GM19240 (cell line): ENCODE measurements around the gene TNFAIP6.
"Not testable (repeated sequence)": the region's sequence is repeated elsewhere in the genome, so short reads cannot be mapped to it uniquely, and the experiment has no call there.

Source experiments
- DNase-seq: peaks from one replicate; pipeline ENCODE4 v3.0.0; 2011; ENCODE audit warnings: low spot score; ENCODE audit not compliant: insufficient read length

TNFAIP6 gene

GRCh38 chr2:151417650-151418049, 60.3 kb downstream of the TNFAIP6 start:
- no peak for DNase-seq

DNA sequence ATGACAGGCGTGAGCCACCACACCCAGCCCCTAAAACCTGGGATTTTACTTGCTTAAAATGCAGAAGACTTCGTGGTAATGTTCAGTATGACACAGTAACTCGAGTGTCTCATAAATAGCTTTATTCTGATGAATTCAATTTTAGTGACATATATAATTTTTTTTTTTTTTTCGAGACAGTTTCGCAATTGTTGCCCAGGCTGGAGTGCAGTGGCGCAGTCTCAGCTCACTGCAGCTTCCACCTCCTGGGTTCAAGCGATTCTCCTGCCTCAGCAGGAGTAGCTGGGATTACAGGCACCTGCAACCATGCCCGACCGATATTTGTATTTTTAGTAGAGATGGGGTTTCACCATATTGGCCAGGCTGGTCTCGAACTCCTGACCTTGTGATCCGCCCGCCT, 64.3 kb downstream of the TNFAIP6 start:
- DNase-seq: not testable (repeated sequence)

- peak; percentile 8 for DNase-seq
Measured at GRCh38 chr2:151422917-151423439, 65.6 kb downstream of the TNFAIP6 start.

GRCh38 chr2:151423760-151424159, 66.4 kb downstream of the TNFAIP6 start:
- DNase-seq: no peak
